GM21529 (cell line): ENCODE measurements around the gene KLHL18.
A peak's percentile ranks its signal among the peaks of the same experiment; 100 is the strongest.
"Not testable (repeated sequence)": the region's sequence is repeated elsewhere in the genome, so short reads cannot be mapped to it uniquely, and the experiment has no call there.

Experiments
- ATAC-seq: cut with Tn5 transposase; IDR thresholded peaks from one replicate; pipeline ENCODE4 v1.9.1; 2021; ENCODE audit not compliant: unreplicated experiment

The KLHL18 gene

GRCh38 chr3:47356201-47356600 is 73.5 kb downstream of the KLHL18 start:
- ATAC-seq = no peak

GRCh38 chr3:47359323-47359722 is 76.6 kb downstream of the KLHL18 start:
- ATAC-seq = no peak

GRCh38 chr3:47360110-47360517 is 77.4 kb downstream of the KLHL18 start:
- ATAC-seq = not testable (repeated sequence)

- no peak for ATAC-seq
Measured at GRCh38 chr3:47362701-47363100, 80.0 kb downstream of the KLHL18 start.

GRCh38 chr3:47365213-47366153 is 82.7 kb downstream of the KLHL18 start:
- no peak for ATAC-seq

GRCh38 chr3:47366833-47367232 is 84.1 kb downstream of the KLHL18 start:
- no peak for ATAC-seq

- no peak for ATAC-seq
Measured at GRCh38 chr3:47367631-47368030, 84.9 kb downstream of the KLHL18 start.

GRCh38 chr3:47370020-47370419 is 87.3 kb downstream of the KLHL18 start:
- ATAC-seq = not testable (repeated sequence)

GRCh38 chr3:47370887-47371697 is 88.3 kb downstream of the KLHL18 start:
- ATAC-seq = no peak

GRCh38 chr3:47374587-47374986 is 91.8 kb downstream of the KLHL18 start:
- ATAC-seq = no peak

GRCh38 chr3:47376393-47376792 is 93.6 kb downstream of the KLHL18 start:
- ATAC-seq = no peak

- no peak for ATAC-seq
Measured at GRCh38 chr3:47377186-47377585, 94.4 kb downstream of the KLHL18 start.

- ATAC-seq = no peak
Measured at GRCh38 chr3:47378869-47379268, 96.1 kb downstream of the KLHL18 start.

GRCh38 chr3:47379411-47379899 is 96.7 kb downstream of the KLHL18 start:
- ATAC-seq = no peak

- ATAC-seq = no peak
Measured at GRCh38 chr3:47380026-47380600, 97.4 kb downstream of the KLHL18 start.

GRCh38 chr3:47380601-47381316 is 98.0 kb downstream of the KLHL18 start, which contains the start of gene PTPN23:
Gene PTPN23, plus strand, starts transcription at chr3:47381021. Its CDS starts 76 bp downstream, at chr3:47381097.
- peak; percentile 78 for ATAC-seq

GRCh38 chr3:47381317-47382157 is 98.8 kb downstream of the KLHL18 start:
- ATAC-seq = peak; percentile 63

GRCh38 chr3:47384425-47384824 is 101.7 kb downstream of the KLHL18 start:
- no peak for ATAC-seq

GRCh38 chr3:47385007-47385406 is 102.3 kb downstream of the KLHL18 start:
- ATAC-seq = no peak

- ATAC-seq = no peak
Measured at GRCh38 chr3:47385796-47386195, 103.1 kb downstream of the KLHL18 start.
